ENCODE data around the gene LONRF2.

DNA sequence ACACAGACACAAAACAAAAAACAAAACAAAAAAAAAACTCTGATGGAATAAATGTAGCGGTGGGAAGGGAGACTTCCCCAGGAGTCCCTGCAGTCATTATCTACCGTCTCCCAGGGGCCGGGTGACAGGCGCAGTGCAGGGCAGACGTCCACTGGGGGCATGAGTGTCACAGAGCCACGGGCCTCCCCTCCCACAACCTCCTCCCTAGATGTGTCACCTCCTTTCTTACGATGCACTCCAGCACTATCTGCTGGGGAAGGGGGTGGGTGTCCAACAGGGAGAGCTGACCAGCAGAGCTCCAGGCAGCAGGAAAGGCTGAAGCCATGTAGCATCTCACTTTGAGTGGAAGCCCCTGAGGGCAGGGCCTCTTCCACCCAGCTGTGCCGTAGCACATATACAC lies 84.5 kb downstream of the LONRF2 start:
- TF ChIP-seq SMC3 (IDR thresholded peaks at IDR 0.05; ENCODE audit: low read depth, low read length) (no peak), MAFK (IDR thresholded peaks at IDR 0.05; ENCODE audit: low read depth, low read length) (no peak), RAD21 (IDR thresholded peaks at IDR 0.05; ENCODE audit: low read length) (no peak), POLR2A (IDR thresholded peaks at IDR 0.05; ENCODE audit: low read depth, low read length) (no peak), CEBPB (IDR thresholded peaks at IDR 0.05; ENCODE audit: low read depth, low read length) (no peak), NFE2L2 (IDR thresholded peaks at IDR 0.05; ENCODE audit: low read depth, low read length) (no peak)
- TF ChIP-seq, protein P1, sequence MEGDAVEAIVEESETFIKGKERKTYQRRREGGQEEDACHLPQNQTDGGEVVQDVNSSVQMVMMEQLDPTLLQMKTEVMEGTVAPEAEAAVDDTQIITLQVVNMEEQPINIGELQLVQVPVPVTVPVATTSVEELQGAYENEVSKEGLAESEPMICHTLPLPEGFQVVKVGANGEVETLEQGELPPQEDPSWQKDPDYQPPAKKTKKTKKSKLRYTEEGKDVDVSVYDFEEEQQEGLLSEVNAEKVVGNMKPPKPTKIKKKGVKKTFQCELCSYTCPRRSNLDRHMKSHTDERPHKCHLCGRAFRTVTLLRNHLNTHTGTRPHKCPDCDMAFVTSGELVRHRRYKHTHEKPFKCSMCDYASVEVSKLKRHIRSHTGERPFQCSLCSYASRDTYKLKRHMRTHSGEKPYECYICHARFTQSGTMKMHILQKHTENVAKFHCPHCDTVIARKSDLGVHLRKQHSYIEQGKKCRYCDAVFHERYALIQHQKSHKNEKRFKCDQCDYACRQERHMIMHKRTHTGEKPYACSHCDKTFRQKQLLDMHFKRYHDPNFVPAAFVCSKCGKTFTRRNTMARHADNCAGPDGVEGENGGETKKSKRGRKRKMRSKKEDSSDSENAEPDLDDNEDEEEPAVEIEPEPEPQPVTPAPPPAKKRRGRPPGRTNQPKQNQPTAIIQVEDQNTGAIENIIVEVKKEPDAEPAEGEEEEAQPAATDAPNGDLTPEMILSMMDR (conservative IDR thresholded peaks at IDR 0.05; ENCODE audit: low read depth, low read length): no peak
- TF ChIP-seq, protein P2, sequence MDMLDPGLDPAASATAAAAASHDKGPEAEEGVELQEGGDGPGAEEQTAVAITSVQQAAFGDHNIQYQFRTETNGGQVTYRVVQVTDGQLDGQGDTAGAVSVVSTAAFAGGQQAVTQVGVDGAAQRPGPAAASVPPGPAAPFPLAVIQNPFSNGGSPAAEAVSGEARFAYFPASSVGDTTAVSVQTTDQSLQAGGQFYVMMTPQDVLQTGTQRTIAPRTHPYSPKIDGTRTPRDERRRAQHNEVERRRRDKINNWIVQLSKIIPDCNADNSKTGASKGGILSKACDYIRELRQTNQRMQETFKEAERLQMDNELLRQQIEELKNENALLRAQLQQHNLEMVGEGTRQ (IDR thresholded peaks at IDR 0.05; ENCODE audit: low read depth, low read length): no peak

Measured in IMR-90 (cell line).